Muscle of back (tissue), 11 donors: ENCODE data around the gene IGF2R. TPM values are rescaled to one million over a fixed set of nuclear protein-coding genes. Genes with fewer than 3 reads are reported as not detected.
"Not testable (repeated sequence)": the region's sequence is repeated elsewhere in the genome, so short reads cannot be mapped to it uniquely, and the experiment has no call there.

Experiments
- DNase-seq, 3 donors: peaks; one replicate each; pipeline versions ENCODE4 v3.0.0 to v3.0.0-alpha.2; 2013
- polyA plus RNA-seq, 10 donors: library from polyadenylated mRNA; unstranded; fragments of 120-200 nt; gene quantifications; one replicate each; pipeline ENCODE4 v1.2.1, GENCODE V29; 2013; ENCODE audit not compliant: insufficient read length in 10 of 10

The IGF2R gene
- polyA plus RNA-seq, 10 donors: 114 to 143 (median 129) TPM

GRCh38 chr6:159946912-159947311 lies 22.0 kb upstream of the IGF2R start:
- DNase-seq: no peak

GRCh38 chr6:159948199-159948598 lies 20.7 kb upstream of the IGF2R start:
- DNase-seq: no peak

DNA sequence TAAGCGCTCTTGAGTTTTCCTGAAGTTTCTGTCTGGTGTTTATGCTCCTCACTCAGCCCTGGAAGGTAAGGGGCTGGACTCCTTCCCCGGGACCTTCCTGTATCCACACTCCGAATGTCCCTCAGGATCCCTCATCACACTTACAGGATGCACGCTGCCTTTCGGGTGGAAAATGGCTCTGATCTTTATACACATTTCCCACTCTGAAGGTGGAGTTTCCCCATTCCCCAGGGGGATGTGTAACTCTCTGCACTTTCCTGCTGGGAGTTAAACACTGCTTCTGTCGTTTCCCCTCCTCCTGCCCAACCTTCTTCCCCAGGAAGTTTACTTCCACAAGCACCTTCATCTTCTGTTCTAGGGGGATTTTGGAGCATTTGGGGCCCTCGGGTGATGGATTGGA lies 17.1 kb upstream of the IGF2R start:
- DNase-seq: no peak

DNA sequence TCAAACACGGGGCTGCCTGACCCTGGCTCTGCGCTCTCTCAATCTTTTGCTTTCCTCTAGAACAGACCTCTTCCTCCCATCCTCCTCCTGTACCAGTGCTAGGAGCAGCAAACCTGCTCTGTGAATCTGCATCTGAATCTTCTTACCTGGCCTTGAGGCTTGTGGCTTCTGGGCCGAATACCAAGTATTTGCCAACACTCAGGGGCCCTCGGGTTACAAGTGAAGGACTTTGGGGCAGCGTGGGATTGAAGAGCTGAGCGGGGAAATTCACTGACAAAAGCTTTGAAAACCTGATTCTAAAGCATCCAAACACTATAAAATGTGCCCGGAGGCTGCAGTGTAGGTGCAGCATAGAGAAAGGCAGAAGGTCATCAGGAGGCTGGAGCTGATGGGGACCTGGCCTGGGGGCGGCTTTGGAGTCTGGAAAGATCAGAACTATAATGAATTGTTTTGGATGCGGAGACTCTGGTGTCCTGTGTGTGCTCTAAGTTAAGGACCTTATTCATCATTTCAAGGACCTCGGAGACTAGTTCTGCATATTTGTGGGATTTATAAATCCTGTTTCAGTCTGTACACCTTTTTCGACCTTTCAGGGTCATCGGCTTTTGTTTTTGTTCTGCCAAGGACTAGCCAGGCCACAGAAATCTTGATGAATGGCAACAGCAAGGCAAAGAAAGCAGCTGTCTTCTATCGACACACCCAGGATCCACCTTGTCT lies 16.4 kb upstream of the IGF2R start:
- no peak for DNase-seq

DNA sequence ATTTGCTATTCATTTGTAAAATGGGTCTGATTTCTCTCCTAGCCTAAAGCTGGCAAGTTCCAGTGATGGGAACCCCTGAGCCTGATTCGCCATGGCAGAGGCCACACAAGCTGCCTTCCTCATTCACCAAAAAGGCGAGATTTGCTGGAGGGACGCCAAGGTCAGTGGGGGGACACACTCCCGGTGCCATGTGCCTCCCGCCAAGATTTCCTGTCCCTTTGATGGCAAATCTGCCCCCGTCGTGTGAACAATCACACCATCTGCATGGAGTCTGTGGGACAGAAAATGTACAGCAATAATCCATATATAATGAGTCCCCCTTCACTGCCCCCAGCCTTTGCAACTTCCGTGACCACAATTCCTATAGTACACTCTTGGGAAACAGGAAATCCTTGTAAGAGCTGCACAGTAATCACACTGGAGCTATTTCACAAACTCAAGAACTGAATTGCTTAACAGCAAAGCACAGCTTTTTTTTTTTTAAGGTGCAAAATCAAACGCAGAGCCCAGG lies 15.7 kb upstream of the IGF2R start:
- DNase-seq: peak in 1 of 3 donors; percentile 55

GRCh38 chr6:159955945-159956361 lies 12.9 kb upstream of the IGF2R start:
- DNase-seq: no peak

GRCh38 chr6:159957071-159957673 lies 11.7 kb upstream of the IGF2R start:
- no peak for DNase-seq

GRCh38 chr6:159959165-159959975 lies 9.5 kb upstream of the IGF2R start:
- DNase-seq: no peak

DNA sequence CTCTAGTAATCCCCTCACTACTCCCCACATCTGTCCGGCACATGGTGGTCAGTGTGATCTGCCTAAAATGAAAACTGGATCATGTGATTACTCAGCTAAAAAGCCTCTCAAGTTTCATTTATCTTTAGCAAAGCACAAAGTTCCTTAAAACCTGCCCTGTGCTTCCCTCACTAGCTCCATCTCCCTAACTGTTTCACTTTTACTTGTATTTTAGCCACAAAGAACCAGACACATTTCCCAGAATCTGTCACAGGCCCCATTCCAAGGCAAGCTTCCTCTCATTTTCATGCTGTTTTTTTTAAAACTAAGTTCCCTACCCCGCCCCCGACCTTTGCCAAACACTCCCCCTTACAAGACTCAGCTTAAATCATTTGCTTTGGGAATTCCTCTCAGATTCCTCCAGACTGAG lies 8.9 kb upstream of the IGF2R start:
- DNase-seq: peak in 2 of 3 donors; percentile 41 to 56

DNA sequence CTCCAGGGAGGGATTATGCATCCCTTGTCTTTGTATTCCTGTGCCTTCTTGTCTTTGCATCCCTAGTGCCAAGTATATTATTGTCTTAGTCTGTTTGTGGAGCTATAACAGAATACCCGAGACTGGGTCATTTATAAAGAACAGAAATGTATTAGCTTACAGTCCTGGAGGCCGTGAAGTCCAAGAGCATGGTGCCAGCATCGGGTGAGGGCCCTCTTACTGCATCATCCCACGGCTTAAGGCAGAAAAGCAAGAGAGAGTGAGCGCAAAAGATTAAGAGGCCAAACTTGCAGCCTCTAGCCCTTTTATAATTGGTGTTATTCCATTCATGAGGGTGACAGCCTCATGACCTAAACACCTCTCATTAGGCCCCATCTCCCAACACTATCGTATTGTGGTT lies 8.4 kb upstream of the IGF2R start:
- DNase-seq: no peak

DNA sequence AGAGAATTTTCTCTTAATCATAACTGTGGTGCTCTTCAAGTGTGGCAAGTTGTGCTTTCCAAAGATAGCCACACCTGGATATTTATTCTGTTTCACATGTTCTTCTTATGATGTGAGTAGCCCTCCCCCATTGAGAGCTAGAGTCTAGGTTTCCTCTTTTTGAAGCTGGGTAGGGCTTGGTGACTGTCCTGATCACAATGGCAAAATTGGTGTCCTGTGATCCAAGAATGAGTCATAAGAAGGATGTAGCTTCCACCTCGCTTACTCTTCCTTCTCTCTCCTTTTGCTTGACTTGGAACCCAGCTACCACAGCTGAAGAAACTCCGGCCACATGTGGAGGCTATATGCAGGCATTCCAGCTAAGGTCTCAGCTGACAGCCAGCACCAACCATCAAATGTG lies 7.4 kb upstream of the IGF2R start:
- no peak for DNase-seq

DNA sequence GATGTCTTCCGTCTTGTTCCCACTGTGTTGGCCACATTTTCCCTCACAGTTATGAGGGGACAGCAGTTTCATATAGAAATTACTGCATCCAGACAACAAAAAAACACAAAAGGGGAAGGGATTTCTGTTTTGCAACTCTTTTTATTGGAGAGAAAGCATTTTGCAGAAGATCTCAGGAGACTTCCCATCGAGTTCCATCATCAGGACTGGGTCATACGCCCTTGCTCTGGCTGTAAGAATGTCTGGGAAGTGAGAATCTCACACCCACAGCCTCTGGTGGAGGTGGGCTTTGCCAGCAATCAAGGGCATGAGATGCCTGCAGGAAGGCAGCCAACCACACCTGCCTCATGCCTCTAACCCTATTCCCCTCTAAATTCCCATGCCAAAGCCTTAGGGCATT lies 5.8 kb upstream of the IGF2R start:
- DNase-seq: no peak

DNA sequence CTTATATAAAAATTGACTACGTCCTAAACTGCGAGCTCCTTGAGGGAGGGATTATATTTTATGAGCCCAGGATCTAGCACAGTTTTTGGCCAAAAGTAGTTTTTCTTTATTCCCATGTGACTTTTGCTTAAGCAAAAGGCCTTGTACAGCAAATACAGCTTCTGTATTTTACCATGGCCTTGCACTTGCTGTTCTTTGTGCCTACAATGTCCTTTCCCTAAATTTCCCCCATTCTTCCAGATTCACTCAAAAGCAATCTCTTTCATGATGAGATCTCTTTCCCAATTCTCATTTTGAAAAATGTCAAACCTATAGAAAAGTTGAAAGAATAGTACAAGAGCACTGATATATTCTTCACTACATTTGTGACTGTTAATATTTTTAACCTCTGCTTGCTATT lies 4.8 kb upstream of the IGF2R start:
- no peak for DNase-seq

DNA sequence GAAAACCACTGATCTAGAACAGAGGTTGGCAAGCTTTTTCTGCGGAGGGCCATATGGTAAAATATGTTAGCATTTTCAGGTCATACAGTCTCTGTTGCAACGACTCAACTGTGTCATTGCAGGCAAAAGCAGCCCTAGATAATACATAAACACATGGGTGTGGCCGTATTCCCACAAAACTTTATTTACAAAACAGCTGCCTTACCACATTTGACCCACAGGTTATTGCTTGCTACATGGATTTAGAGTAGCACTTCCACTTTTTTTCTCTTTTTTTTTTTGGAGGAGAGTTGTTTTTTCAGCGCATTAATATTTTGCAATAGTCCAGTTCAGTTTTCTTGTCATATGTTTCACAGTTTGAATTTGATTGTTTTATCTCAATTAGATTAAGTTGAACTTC lies 2.5 kb upstream of the IGF2R start:
- no peak for DNase-seq

DNA sequence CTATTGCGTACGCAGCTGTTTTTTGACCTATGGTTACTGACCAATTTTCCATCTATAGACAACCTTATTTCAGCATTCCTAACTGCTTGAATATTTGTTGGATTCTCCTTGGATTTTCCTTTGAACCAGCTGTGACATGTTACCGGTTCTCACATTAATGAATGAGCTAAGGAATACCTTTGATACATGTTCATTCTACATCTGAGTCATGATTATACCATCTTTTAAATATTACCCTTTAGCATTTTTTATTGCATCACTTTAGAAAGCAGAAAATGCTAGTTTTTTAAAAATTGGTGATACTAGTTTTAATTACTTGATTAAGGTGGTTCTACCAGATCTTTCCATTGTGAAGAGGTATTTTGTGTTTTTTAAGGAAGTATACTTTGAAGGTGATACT lies 1.9 kb upstream of the IGF2R start:
- DNase-seq: no peak

GRCh38 chr6:159967621-159968020 lies 1.3 kb upstream of the IGF2R start:
- not testable (repeated sequence) for DNase-seq

DNA sequence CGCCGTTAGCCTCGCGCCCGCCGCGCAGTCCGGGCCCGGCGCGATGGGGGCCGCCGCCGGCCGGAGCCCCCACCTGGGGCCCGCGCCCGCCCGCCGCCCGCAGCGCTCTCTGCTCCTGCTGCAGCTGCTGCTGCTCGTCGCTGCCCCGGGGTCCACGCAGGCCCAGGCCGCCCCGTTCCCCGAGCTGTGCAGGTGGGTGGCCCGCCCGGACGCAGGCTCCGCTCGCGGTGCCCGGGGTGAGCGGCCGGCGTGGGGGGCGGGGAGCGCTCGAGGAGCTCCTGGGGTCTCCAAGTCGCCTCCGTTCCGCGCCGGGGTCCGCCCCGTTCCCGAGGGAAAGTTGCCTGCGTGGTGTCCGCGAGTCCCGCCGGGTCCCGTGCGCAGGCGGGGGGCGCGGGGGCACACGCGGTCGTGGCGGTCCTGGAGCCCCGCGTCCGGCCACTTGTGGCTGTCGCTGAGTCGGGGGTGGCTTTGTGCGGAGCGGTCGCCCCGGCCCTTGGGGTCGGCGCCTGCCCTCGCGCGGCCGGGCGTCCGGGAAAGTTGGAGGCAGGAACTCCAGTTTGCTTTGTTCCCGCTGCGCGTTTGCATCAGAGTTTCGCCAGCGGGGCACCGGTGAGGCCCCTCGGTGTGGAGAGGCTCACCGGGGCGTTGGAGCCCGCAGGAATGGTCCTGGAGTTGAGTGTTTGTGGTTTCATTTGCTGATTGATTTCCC lies 476 bp downstream of the IGF2R start:
- peak in 1 of 3 donors; percentile 84 for DNase-seq

- DNase-seq: peak; percentile 77 to 90 (median 79)
Measured at GRCh38 chr6:159969921-159970320, 1.0 kb downstream of the IGF2R start.

DNA sequence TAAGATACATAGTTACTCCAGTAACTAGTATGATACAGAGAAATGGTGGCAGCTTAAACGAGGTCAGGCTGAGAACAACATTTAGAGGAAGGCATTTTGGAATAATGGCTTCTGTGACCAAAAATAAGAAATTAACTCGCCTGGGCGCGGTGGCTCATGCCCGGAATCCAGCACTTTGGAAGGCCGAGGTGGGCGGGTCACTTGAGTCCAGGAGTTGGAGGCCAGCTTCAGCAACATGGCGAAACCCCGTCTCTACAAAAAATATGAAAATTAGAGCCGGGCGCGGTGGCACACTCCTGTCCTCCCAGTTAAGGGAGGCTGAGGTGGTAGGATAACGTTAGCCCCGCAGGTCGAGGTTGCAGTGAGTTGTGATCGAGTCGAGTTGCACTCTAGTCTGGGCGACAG lies 1.8 kb downstream of the IGF2R start:
- no peak for DNase-seq

GRCh38 chr6:159971341-159972178 lies 2.7 kb downstream of the IGF2R start:
- DNase-seq: no peak
